K562 (cell line): ENCODE data around the gene NR2E1. TPM values are rescaled to one million over a fixed set of nuclear protein-coding genes. Genes with fewer than 3 reads are reported as not detected.

ENCODE experiments used
- ATAC-seq: fragments of 200-7000 bp; cut with Tn5 transposase; 3 replicates; pipeline ENCODE4 v1.9.1; 2020; ENCODE audit warnings: moderate library complexity
- BruUV-seq: library from RNA; stranded (reverse); fragments of 400-500 nt; replicated peaks from 2 replicates; lab custom pipeline; 2021; lab: Mats Ljungman, UMichigan
- CTCF ChIA-PET: fragments of 300-600 bp; formaldehyde crosslinking; extraction: SDS; loops from one replicate; lab custom pipeline; 2021; ENCODE audit warnings: low intra/inter-chr PET ratio; lab: Yijun Ruan, JAX
- POLR2A ChIA-PET: fragments of 300-600, 350-650 bp; sonication (Branson Sonifier 250); formaldehyde crosslinking; extraction: SDS; loops from one replicate; lab custom pipeline; 2021; ENCODE audit warnings: antibody characterized with exemption, inconsistent platforms; lab: Yijun Ruan, JAX
- DNase-seq, 4 experiments: peaks; one replicate each; pipeline versions ENCODE4 v3.0.0 to v3.0.0-alpha.2; 2011 to 2018; ENCODE audit warnings: low spot score in 3 of 4, mixed read lengths in 3 of 4; ENCODE audit errors: extremely low read depth in 1 of 4
- FAIRE-seq: peaks from 2 replicates; lab custom pipeline; 2011; peaks lifted over from hg19 to GRCh38; lab: Jason Lieb, UNC
- H2AFZ ChIP-seq: 2 replicates; pipeline ENCODE4 v1.6.0; 2011; ENCODE audit warnings: low read depth, low read length, control low read depth, inconsistent platforms
- H3K27ac ChIP-seq: fragments of 200-600 bp; 3 replicates; pipeline ENCODE4 v1.8.0; 2011; ENCODE audit warnings: low read depth, mild to moderate bottlenecking, control low read depth, inconsistent platforms, low read length, moderate library complexity, mixed read lengths; ENCODE audit errors: extremely low read depth
- H3K27me3 ChIP-seq, 2 experiments: fragments of 300-600 bp in 1 of 2; 2 replicates in 1 of 2; 3 replicates in 1 of 2; pipeline versions ENCODE4 v1.6.0 to v1.8.0; 2011; ENCODE audit warnings: inconsistent platforms in 2 of 2, low read length in 2 of 2, mild to moderate bottlenecking in 1 of 2, mixed read lengths in 1 of 2, moderate library complexity in 1 of 2; ENCODE audit not compliant: control insufficient read depth in 2 of 2, insufficient read depth in 2 of 2
- H3K36me3 ChIP-seq: fragments of 300-600 bp; 3 replicates; pipeline ENCODE4 v1.8.0; 2011; ENCODE audit warnings: mild to moderate bottlenecking, low read length, inconsistent platforms; ENCODE audit not compliant: control insufficient read depth, insufficient read depth
- H3K4me1 ChIP-seq, 2 experiments: fragments of 200-600 bp in 1 of 2; replicated peaks in 1 of 2; 2 replicates in 1 of 2; 3 replicates in 1 of 2; pipeline versions ENCODE4 v1.5.1 to v1.8.0; 2011; ENCODE audit warnings: inconsistent platforms in 2 of 2, low read length in 2 of 2, mild to moderate bottlenecking in 1 of 2, mixed read lengths in 1 of 2, moderate library complexity in 1 of 2; ENCODE audit not compliant: control insufficient read depth in 2 of 2, insufficient read depth in 2 of 2
- H3K4me2 ChIP-seq: 2 replicates; pipeline ENCODE4 v1.6.1; 2011; ENCODE audit warnings: low read length, control low read depth, inconsistent platforms, mixed read lengths; ENCODE audit not compliant: insufficient read depth
- H3K4me3 ChIP-seq: fragments of 200-600 bp; sonication (generic), shearing (Covaris generic); 2 replicates; pipeline ENCODE4 v1.5.1; 2016; ENCODE audit warnings: control low read depth, inconsistent platforms
- H3K79me2 ChIP-seq: fragments of 200-600 bp; 3 replicates; pipeline ENCODE4 v1.8.0; 2011; ENCODE audit warnings: low read length, inconsistent platforms; ENCODE audit not compliant: control insufficient read depth, insufficient read depth
- H3K9ac ChIP-seq, 2 experiments: 2 replicates each; pipeline versions ENCODE4 v1.6.0 to v1.6.1; 2011; ENCODE audit warnings: low read depth in 2 of 2, low read length in 2 of 2, control low read depth in 1 of 2, inconsistent platforms in 1 of 2, mild to moderate bottlenecking in 1 of 2, mixed read lengths in 1 of 2; ENCODE audit not compliant: insufficient read depth in 1 of 2
- H3K9me1 ChIP-seq: one replicate; pipeline ENCODE4 v1.6.0; 2011; ENCODE audit warnings: inconsistent platforms, mild to moderate bottlenecking, low read length, moderate library complexity; ENCODE audit not compliant: control insufficient read depth, insufficient read depth
- H3K9me3 ChIP-seq: replicated peaks from 2 replicates; pipeline ENCODE4 v1.5.1; 2011; ENCODE audit warnings: low read depth, low read length, inconsistent platforms; ENCODE audit not compliant: control insufficient read depth, insufficient read depth
- H4K20me1 ChIP-seq: replicated peaks from 2 replicates; pipeline ENCODE4 v1.6.1; 2011; ENCODE audit warnings: low read length, inconsistent platforms, mixed read lengths; ENCODE audit not compliant: control insufficient read depth, insufficient read depth
- HBP1 ChIP-seq: fragments of 450-650 bp; formaldehyde crosslinking; IDR thresholded peaks from 2 replicates; pipeline ENCODE4 v1.4.0; 2022; ENCODE audit warnings: missing genetic modification characterization
- TRIM24 ChIP-seq, 2 experiments: fragments of 450-650 bp; IDR thresholded peaks; 2 replicates each; pipeline ENCODE4 v1.6.1; 2016
- XRCC4 ChIP-seq: IDR thresholded peaks from one replicate; pipeline ENCODE4 v1.6.1; 2011; ENCODE audit not compliant: insufficient read depth, insufficient read length; ENCODE audit errors: extremely low read depth
- WGBS: fragments of 100-300 bp; shearing (Covaris generic); methylation state at CpG from one replicate; pipeline ENCODE4 v1.1.6; 2016; ENCODE audit warnings: low coverage, mixed read lengths; ENCODE audit not compliant: insufficient coverage; ENCODE audit errors: missing lambda C conversion rate; 5-methylcytosine and 5-hydroxymethylcytosine counted together
- in situ Hi-C: fragments of 300-500 bp; cut with MboI; formaldehyde crosslinking; loops from 4 replicates; pipeline ENCODE4 v1.15.0; 2018; ENCODE audit warnings: inconsistent platforms, mixed read lengths
- intact Hi-C: fragments of 100-400 bp; cut with micrococcal nuclease; formaldehyde crosslinking; loops from 2 replicates; pipeline ENCODE4 v1.14.2; 2022
- polyA plus RNA-seq, 8 experiments: library from polyadenylated mRNA; depleted of rRNA in 4 of 8; stranded (reverse) in 5 of 8; unstranded in 3 of 8; fragments of >200 nt; fragmentation: Nextera tagmentation in 2 of 8; fragmentation: Illumina TruSeq in 1 of 8; extraction: Ambion mirVana in 2 of 8; extraction: Trizol in 1 of 8; gene quantifications; 2 replicates each; pipeline versions ENCODE4 v1.2.1 to v1.2.3, GENCODE V29; 2011 to 2014; ENCODE audit warnings: inconsistent platforms in 1 of 8, missing spikeins in 1 of 8
- total RNA-seq, 7 experiments: library from RNA; depleted of rRNA in 6 of 7; stranded (reverse); fragments of >200 nt in 6 of 7; fragmentation: Illumina TruSeq in 2 of 7; extraction: Trizol in 2 of 7; gene quantifications; 2 replicates each; pipeline versions ENCODE4 v1.2.1 to v1.2.3, GENCODE V29; 2011 to 2021; ENCODE audit warnings: low replicate concordance in 1 of 7

The NR2E1 gene
- total and polyA plus RNA-seq, 9 of the 15 experiments (the other 6 are each of a cell fraction or from before 2014, with no cell fraction given), result not detected

DNA sequence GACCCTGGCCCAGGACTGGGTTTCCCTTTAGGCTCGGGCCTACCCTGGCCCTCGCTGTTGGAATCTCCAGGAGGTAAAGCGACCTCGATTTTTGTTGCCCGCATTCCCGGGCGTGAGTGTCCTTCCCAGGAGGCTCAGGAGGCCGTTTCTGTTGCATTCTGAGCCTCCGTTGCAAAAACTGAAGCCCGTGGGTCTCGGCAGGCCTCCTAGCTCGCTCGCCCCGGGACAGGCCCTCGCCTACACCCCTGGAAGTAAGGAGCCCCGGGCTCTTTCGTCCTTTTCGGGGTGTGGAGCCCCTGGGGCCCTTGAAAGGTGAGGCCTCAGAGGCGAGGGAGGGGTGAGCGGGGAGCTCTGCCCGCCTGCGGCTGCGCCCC, 2.3 kb downstream of the NR2E1 start:
- intact Hi-C loops, result no loop called here
- Histone ChIP-seq H3K4me1 (peaks cover 0 to 40% of the 10 kb centered on the region in 2 experiments; a peak in 2 of 5 replicates), H3K9ac (no peak overlapping the region), H3K9me3 (no peaks in the 10 kb centered on the region), H3K4me2 (no peak overlapping the region), H3K4me3 (no peak overlapping the region), H2AFZ (no peak overlapping the region), H4K20me1 (no peaks in the 10 kb centered on the region), H3K9me1 (no peaks in the 10 kb centered on the region), H3K36me3 (no peaks in the 10 kb centered on the region), H3K79me2 (no peaks in the 10 kb centered on the region), H3K27me3 (peaks cover 48 to 95% of the 10 kb centered on the region in 2 experiments), H3K27ac (no peak overlapping the region)
- ChIA-PET POLR2A (interaction anchor here (0.7 kb wide), 1 partner anchor 58 kb away, joined by 3 read pairs; no protein-coding TSS in a partner anchor), CTCF (no interaction called here)
- 30% methylated on average over 22 of the region's 23 CpGs for WGBS
- ATAC-seq, result no peak
- no peak for DNase-seq
- TF ChIP-seq XRCC4 (no peak), TRIM24 (IDR thresholded peaks at IDR 0.05) (no peak), HBP1 (CRISPR knock-in tag) (no peak)
- in situ Hi-C loops, result no loop called here
- FAIRE-seq, result no peak
- BruUV-seq, result no TSS peak
